Head of caudate nucleus (tissue), 42 donors: ENCODE measurements around the gene KSR2.

Experiments
- DNase-seq, 42 donors: peaks; one replicate each; pipeline versions ENCODE4 v3.0.0 to v3.0.0-alpha.2; 2020 to 2021; ENCODE audit warnings: mixed read lengths in 7 of 42
- intact Hi-C: fragments of 100-400 bp; cut with DNase I; formaldehyde crosslinking; loops from one replicate; pipeline ENCODE4 v1.15.0; 2022

KSR2 gene

GRCh38 chr12:117607778-117608177 lies 361.0 kb downstream of the KSR2 start:
- intact Hi-C loops: no loop called here
- DNase-seq: no peak

- no peak for DNase-seq
- intact Hi-C loops: no loop called here
These were observed 361.8 kb downstream of the KSR2 start for GRCh38 chr12:117606945-117607344.

DNA sequence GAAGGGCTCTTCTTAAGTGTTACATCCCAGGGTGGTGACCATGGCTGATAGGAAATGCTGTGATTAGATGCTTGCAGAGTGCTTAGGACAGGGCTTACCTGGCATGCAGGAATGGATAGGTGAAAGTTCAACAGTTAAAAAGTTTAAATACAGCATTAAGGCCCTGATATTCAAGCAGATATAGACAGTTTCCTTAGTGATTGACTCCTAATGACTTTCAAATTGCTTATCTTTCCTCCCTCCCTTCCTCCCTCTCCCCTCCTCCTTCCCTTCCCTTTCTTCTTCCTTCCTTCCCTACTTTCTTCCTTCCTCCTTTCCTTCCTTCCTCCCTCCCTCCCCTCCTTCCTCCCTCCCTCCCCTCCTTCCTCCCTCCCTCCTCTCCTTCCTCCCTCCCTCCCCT lies 362.8 kb downstream of the KSR2 start:
- DNase-seq: no peak
- intact Hi-C loops: no loop called here

DNA sequence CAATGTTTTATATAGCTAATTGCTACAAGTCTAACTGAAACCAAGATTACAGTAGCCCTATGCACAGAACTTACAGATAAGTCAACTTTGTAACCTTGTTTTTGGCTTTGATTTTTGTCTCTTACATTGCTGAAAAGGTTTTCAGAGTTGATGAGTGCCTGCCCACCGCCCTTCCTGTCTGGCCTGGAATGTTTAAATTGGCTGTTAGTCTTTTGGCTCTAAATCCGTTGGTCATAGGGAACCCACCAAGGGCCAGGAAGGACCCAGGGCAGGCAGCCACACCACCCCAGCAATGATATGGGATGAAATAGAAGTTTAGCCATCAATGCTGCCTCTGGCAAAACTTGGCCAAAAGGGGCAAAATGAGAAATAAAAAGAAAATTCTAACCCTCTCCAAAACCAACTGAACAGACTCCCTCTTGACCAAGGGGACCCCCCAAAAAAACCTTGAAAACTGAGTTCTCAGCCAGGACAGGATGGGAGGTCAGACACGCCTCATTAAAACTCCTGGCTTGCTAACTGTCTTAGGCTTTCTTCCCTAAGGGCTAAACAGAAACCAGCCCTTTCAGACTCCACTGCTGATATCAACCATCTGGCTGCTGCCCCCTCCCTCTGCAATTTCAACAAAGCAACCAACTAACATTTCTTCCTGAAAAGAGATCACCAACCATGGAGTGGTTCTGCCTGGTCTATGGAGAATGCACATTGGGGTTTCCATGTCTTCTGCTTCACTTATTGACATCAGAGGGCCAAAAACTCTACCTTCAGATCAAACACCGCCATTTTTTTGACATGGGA lies 365.3 kb downstream of the KSR2 start:
- DNase-seq: no peak
- intact Hi-C loops: no loop called here

- intact Hi-C loops: no loop called here
- DNase-seq: no peak
These were observed 368.9 kb downstream of the KSR2 start for GRCh38 chr12:117599849-117600248.

- intact Hi-C loops: no loop called here
- DNase-seq: no peak
These were observed 371.8 kb downstream of the KSR2 start for GRCh38 chr12:117596968-117597367.

DNA sequence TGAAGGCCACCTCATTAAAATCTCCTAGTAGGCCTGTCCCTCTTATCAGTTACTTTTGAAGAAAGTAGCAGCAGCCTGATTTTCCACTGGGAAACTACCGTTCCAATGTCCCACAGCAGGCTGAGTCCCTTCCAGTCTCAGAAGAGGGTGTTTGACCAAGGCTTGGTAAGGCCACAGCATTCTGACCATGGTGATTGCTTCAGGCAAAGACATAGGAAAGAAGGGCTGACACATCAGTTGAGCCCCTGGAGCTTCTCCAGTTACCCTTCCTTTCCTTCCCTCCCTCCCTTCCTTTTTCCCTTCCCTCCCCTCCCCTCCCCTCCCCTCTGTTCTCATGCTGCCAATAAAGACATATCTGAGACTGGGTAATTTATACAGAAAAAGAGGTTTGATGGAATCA lies 373.0 kb downstream of the KSR2 start:
- DNase-seq: no peak
- intact Hi-C loops: no loop called here

GRCh38 chr12:117594481-117594880 lies 374.3 kb downstream of the KSR2 start:
- intact Hi-C loops: no loop called here
- no peak for DNase-seq

- no peak for DNase-seq
- intact Hi-C loops: no loop called here
These were observed 374.9 kb downstream of the KSR2 start for GRCh38 chr12:117593815-117594400.

GRCh38 chr12:117592588-117593305 lies 376.0 kb downstream of the KSR2 start:
- no peak for DNase-seq
- intact Hi-C loops: no loop called here

- intact Hi-C loops: no loop called here
- DNase-seq: no peak
These were observed 377.8 kb downstream of the KSR2 start for GRCh38 chr12:117590999-117591398.

- intact Hi-C loops: no loop called here
- no peak for DNase-seq
These were observed 378.4 kb downstream of the KSR2 start for GRCh38 chr12:117590386-117590785.

DNA sequence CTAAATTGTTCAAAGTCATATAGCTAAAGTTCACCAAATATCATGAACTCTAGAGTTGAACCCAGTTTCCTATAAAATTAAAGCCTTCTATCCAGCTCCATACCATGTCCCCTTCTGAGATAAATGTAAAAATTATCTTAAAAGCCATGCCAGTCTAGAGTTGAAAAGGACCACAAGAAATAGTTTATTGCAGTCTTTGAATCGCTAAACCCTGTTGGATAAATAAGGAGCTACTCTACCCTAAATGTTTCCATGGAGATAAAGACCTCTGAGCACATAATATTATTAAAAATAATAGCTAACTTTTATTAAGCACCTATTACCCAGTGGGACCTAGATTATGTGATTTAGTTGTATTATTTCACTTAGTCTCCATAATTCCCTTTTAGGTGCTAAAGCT lies 379.8 kb downstream of the KSR2 start:
- DNase-seq: no peak
- intact Hi-C loops: loop anchor here (2.0 kb wide), 1 partner anchor 222 kb away; no protein-coding TSS in a partner anchor

DNA sequence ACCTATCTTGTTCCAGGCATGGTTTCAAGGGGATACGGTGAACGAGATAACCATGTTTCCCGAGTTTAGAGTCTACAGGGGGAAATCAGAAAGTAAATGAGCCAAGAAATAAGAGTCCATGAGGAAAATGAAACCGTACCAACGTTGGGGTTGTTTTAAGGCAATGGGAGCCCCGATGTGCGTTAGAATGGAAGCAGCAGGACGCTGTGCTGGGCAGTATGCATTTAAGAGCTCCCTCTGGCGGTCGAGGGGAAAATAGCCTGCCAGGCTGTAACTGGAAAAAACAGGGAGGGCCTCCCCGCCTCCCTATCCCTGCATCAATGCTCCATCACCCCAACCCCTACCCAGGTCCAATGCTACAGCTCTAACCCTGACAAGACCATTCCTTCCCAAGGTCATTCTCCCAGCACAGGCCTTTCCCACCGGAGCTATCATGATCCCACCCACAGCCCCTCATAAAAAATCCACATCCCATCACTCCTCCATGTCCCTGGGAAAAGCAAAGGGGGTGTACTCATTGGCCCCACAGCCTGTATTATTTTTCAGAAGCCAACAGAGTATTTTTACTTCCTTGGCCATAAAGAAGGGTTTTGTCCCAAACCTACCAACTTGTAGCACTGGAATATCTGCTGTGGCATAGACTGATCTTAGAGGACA lies 381.0 kb downstream of the KSR2 start:
- peak; percentile 10 to 84 (median 56) for DNase-seq
- intact Hi-C loops: loop anchor here (2.0 kb wide), 1 partner anchor 221 kb away; no protein-coding TSS in a partner anchor

GRCh38 chr12:117583677-117584225 lies 385.0 kb downstream of the KSR2 start:
- intact Hi-C loops: no loop called here
- no peak for DNase-seq

DNA sequence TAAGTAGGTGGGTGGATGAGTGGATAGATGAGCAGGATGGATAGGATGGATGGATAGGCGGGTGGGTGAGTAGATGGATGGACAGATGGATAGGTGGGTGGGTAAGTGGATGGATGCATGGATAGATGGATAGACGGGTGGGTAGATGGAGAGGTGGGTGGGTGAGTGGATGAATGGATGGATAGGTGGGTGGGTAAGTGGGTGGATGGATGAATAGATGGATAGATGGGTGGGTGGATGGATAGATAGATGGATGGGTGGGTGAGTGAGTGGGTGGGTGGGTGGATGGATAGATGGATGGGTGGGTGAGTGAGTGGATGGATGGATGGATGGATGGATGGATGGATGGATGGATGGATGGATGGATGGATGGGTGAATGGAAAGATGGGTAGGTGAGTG lies 385.7 kb downstream of the KSR2 start:
- DNase-seq: no peak

GRCh38 chr12:117582135-117582784 lies 386.5 kb downstream of the KSR2 start:
- no peak for DNase-seq
- intact Hi-C loops: no loop called here

More for the DNA sequence above, 385.7 kb downstream of the KSR2 start:
- intact Hi-C loops: no loop called here

DNA sequence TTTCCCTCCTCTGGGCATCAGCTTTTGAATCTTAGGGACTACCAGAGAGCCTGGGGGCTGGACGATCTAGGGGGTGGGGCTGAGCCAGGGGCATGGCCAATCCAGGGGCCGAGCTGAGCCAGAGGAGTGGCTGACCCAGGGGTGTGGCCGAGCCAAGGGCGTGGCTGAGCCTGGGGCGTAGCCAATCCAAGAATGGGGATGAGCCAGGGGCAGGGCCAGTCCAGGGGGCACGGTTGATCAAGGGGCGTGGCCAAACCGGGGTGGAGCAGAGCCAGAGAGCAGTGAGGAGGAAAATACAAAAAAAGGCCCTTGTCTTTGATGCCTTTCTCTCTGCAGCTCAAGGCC lies 388.1 kb downstream of the KSR2 start:
- intact Hi-C loops: no loop called here
- peak in 33 of 42 donors; percentile 4 to 55 (median 22) for DNase-seq
